C4-2B (cell line): ENCODE data around the gene PLA2G4A.

Source experiments
- H3K27ac ChIP-seq: fragments of 450-650 bp; 2 replicates; pipeline ENCODE4 v1.5.1; 2017
- ZFX ChIP-seq: fragments of 450-650 bp; IDR thresholded peaks from 2 replicates; pipeline ENCODE4 v1.6.1; 2017
- TF ChIP-seq, protein P1 (sequence below): fragments of 450-650 bp; conservative IDR thresholded peaks from 2 replicates; pipeline ENCODE4 v1.5.1; 2017; ENCODE audit warnings: mild to moderate bottlenecking

Gene PLA2G4A

DNA sequence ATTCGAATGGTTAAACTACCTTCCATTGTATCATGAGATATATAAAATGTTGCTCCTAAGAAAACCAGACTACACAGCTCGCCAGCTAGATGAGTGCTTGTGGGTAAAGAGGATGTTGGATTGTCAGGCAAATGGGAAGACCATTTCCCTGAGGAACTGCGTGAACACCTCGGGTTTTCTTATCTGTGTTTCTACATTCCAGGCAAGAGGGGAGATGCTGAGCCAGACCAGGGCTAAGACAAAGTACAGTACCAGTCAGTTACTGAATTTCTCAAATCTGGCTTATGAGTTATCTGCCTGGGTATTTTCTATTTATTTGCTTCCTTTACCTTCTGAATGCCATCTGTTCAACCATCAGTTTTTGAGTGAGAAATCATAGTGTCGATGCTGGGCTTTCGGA, 170.8 kb downstream of the PLA2G4A start:
- TF ChIP-seq, protein P1, sequence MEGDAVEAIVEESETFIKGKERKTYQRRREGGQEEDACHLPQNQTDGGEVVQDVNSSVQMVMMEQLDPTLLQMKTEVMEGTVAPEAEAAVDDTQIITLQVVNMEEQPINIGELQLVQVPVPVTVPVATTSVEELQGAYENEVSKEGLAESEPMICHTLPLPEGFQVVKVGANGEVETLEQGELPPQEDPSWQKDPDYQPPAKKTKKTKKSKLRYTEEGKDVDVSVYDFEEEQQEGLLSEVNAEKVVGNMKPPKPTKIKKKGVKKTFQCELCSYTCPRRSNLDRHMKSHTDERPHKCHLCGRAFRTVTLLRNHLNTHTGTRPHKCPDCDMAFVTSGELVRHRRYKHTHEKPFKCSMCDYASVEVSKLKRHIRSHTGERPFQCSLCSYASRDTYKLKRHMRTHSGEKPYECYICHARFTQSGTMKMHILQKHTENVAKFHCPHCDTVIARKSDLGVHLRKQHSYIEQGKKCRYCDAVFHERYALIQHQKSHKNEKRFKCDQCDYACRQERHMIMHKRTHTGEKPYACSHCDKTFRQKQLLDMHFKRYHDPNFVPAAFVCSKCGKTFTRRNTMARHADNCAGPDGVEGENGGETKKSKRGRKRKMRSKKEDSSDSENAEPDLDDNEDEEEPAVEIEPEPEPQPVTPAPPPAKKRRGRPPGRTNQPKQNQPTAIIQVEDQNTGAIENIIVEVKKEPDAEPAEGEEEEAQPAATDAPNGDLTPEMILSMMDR: no peak
- TF ChIP-seq ZFX: no peak
- no peak overlapping the region; the same call in 1 of the 2 replicates for H3K27ac ChIP-seq

DNA sequence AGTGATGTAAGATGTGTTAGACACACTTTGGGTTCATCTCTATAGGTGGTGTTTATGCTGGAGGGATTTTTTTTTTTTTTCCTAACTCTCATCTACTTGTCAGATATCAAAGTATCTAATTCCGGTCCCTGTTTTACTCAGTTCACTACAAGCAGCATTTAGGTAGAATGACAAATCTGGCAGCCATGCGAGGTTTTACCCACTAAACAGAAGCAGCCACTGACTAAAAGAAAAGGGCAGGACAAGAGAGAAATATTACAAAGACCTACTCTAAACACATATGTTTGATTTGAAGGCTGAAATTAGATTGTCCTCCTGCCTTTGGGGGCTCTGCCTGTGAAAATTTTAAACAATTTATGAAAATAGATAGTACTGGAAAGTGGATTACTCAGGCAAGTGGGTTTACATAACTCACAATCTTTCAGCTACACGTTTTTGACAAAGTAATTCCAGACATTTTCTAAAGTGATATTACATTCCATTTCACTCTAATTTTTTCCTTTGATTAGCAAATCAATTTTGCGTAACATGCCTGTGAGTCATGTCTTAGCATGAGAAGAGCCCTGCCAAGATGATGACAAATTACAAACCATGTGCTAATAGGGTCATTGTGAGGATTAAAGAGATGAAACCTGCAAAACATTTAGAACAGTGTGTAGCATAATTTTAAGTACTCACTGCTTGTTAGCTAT, 172.6 kb downstream of the PLA2G4A start:
- H3K27ac ChIP-seq: no peak overlapping the region
- no peak for TF ChIP-seq ZFX
- TF ChIP-seq, protein P1: no peak

DNA sequence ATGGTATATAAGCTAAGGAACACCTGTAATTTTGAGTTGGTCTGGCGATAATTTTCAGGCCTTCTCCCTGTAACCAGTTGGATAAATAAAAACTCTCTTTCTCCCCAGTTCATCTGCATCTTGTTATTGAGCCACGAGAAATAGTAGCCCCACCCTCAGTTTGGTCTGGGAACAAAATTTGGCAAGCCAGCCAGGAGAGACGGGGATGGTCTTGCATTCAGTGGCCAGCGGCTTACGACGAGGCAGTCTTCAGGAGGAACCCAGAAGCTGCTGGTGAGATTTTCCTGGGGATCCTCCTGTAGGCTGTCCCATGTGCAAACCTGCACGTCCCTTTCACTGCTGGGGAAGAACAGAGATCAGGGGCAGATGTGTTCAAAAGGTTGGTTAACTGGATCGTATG, 174.6 kb downstream of the PLA2G4A start:
- TF ChIP-seq ZFX: no peak
- TF ChIP-seq, protein P1: no peak
- H3K27ac ChIP-seq: no peak overlapping the region

DNA sequence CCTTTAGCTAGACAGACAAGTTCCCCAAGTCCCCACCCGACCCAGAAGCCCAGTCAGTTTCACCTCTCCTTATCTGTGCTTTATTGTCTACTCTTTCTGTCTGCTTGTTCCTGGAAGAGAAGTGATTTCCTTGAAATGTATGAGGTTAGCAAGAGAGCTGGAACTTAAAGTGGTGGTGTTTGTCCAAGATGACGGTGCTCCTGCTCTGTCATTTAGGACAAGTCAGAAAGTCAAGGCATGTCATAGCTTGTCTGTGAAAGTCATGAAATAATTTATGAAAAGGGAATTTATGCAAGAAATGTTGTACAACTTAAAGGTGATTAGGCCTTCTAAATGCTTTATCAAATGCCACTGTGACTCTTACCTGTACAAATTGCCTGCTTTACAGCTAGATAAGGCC, 178.1 kb downstream of the PLA2G4A start:
- no peak overlapping the region for H3K27ac ChIP-seq
- TF ChIP-seq, protein P1: no peak
- TF ChIP-seq ZFX: no peak

DNA sequence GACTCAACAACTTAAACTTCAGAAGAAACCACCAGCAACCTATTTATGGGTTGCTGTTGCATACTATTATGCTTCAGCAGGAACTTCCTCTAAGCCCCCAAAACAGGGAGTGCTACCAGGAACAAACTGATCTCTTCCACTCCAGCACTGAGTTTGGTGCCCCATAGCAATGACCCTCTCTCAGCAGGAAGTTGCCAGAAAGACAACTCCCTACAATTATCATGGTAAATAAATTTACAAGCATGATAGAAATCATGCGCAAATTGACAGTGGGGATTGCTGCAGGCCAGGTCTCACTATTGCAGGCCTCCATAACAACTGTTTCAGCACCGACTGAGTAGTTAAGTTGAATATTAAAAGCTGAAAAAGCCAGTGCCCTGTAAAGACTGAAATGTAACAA, 180.6 kb downstream of the PLA2G4A start:
- TF ChIP-seq, protein P1: no peak
- no peak for TF ChIP-seq ZFX
- peak overlapping the region; percentile 17; the same call in 1 of the 2 replicates for H3K27ac ChIP-seq

DNA sequence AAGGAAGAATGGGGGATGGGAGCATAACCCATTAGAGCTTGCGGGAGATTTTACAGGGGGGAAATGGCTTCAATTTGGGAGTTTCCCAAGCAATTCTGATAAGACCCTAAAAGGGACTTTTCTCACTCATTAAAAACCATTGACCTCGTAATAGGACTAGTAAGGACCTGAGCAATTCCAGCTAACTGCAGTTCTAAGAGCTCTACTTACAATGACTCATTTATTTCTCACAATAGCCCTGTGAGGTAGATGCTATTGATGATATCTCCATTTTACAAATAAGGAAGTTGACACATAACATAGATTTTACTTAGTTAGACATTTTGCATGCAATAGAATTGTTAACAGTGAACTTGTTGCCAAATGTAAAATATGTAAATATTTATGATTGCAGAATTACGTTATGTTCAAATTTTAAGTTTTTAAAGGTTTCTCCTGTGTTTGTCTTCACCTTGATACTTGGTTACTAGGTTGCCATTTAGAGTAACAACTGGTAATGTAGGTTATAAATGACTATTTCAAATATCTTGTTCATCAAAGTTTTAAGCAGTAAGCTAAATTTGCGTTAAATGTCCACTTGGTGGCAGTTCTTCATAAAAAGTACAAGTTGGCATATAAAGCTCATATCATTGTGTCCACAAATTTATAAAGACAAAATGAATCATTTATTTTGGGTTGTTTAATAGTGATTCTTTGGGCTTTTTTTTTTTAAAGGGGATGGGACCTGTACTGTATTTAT, 182.0 kb downstream of the PLA2G4A start:
- TF ChIP-seq, protein P1: peak; percentile 45
- TF ChIP-seq ZFX: no peak

DNA sequence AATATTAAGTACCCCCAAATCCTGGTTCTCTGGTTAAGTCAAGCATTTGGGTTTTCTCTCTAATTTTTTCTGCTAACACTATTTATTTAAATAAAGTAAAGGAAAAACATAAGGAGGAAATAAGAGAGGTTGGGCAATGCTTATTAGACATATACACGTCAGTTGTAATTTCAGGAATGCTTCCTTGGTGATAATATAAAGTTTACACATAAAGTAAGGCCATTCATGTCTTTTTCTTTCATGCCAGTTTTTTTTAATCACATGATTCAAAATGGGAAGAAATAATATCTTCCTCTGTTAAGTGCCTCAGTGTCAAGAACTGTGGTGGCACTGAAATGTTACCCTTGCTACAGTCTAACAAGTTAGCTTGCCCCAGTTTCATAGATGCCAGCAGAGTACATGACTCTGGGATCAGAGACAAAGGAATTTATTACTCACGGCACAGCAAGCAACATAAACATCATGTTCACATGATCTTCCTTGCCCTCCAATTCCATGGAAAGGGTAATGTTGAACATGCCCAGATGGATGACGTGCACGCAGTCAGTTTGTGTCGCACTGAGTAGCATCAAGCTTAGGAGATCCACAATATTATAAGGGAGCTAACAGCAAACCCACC, 184.9 kb downstream of the PLA2G4A start:
- no peak for TF ChIP-seq ZFX
- TF ChIP-seq, protein P1: no peak
- H3K27ac ChIP-seq: no peak overlapping the region

More for the DNA sequence above, 182.0 kb downstream of the PLA2G4A start:
- H3K27ac ChIP-seq: no peak overlapping the region
